ENCODE data around the gene ZNF502.
"Not testable (repeated sequence)": the region's sequence is repeated elsewhere in the genome, so short reads cannot be mapped to it uniquely, and the experiment has no call there.

Gene ZNF502

GRCh38 chr3:44712455-44713075 lies at the start of gene ZNF502:
Gene ZNF502 (plus strand): TSS chr3:44712660. CDS start chr3:44720262, 7,602 bp downstream.
- DNase-seq: peak; percentile 10 to 95 (median 81)

GRCh38 chr3:44665173-44665572 lies 47.3 kb upstream of the ZNF502 start:
- DNase-seq: no peak

GRCh38 chr3:44666346-44666745 lies 46.1 kb upstream of the ZNF502 start:
- no peak for DNase-seq

GRCh38 chr3:44669760-44670159 lies 42.7 kb upstream of the ZNF502 start:
- DNase-seq: no peak

- not testable (repeated sequence) for DNase-seq
These were observed 39.0 kb upstream of the ZNF502 start for GRCh38 chr3:44673466-44673865.

- DNase-seq: no peak
These were observed 38.2 kb upstream of the ZNF502 start for GRCh38 chr3:44674211-44674610.

GRCh38 chr3:44678480-44679116 lies 33.9 kb upstream of the ZNF502 start:
- no peak for DNase-seq

- DNase-seq: no peak
These were observed 31.5 kb upstream of the ZNF502 start for GRCh38 chr3:44680921-44681455.

- DNase-seq: no peak
These were observed 30.1 kb upstream of the ZNF502 start for GRCh38 chr3:44682182-44682896.

GRCh38 chr3:44685128-44685800 lies 27.2 kb upstream of the ZNF502 start:
- peak in 50 of 56 donors; percentile 2 to 80 (median 44) for DNase-seq

- no peak for DNase-seq
These were observed 24.6 kb upstream of the ZNF502 start for GRCh38 chr3:44687898-44688297.

GRCh38 chr3:44721231-44722102 lies 9.0 kb downstream of the ZNF502 start:
- no peak for DNase-seq

GRCh38 chr3:44722103-44722401 lies 9.6 kb downstream of the ZNF502 start:
- no peak for DNase-seq

GRCh38 chr3:44729384-44729910 lies 17.0 kb downstream of the ZNF502 start, which contains the start of gene ZNF501:
Gene ZNF501 (plus strand): TSS chr3:44729635. CDS start chr3:44734422, 4,787 bp downstream.
- peak; percentile 34 to 95 (median 79) for DNase-seq

GRCh38 chr3:44734646-44735168 lies 22.2 kb downstream of the ZNF502 start:
- DNase-seq: no peak

- DNase-seq: peak in 1 of 56 donors; percentile 43
These were observed 48.6 kb downstream of the ZNF502 start for GRCh38 chr3:44761101-44761423.

- peak; percentile 43 to 97 (median 88) for DNase-seq
These were observed 49.1 kb downstream of the ZNF502 start, which contains the start of the genes KIAA1143 and KIF15 for GRCh38 chr3:44761424-44762169. Gene KIAA1143 (minus strand): TSS chr3:44761619. CDS start chr3:44761602, 17 bp downstream. Gene KIF15 (plus strand): TSS chr3:44761794. CDS start chr3:44761866, 72 bp downstream.

- DNase-seq: no peak
These were observed 49.8 kb downstream of the ZNF502 start for GRCh38 chr3:44762170-44762677.

- DNase-seq: no peak
These were observed 50.2 kb downstream of the ZNF502 start for GRCh38 chr3:44762690-44763089.
